GM19023 (cell line): ENCODE data around the gene MGMT.

ENCODE experiments used
- ATAC-seq: cut with Tn5 transposase; IDR thresholded peaks from one replicate; pipeline ENCODE4 v1.9.1; 2021; ENCODE audit warnings: mild to moderate bottlenecking, moderate library complexity; ENCODE audit not compliant: unreplicated experiment

Gene MGMT

GRCh38 chr10:129450391-129450790 lies 16.6 kb upstream of the MGMT start:
- ATAC-seq = no peak

DNA sequence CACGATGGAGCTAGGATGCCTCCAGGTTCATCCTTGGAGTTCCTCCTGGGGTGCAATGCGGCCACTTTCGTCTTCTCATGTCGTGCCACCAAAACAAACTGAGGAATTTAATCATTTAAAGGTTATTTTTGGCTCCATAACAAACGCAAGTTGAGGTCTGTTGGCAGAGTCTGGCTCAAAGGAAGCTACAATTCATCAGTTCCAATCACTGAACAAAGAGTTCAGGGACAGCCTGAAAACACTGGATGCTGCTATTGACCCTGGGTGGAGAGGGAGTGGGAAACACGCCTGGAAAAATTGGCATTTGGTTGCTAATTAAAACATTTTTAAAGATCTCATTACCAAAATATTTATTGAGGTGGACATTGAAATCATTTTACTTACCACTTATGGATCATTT lies 11.4 kb upstream of the MGMT start:
- ATAC-seq = no peak

DNA sequence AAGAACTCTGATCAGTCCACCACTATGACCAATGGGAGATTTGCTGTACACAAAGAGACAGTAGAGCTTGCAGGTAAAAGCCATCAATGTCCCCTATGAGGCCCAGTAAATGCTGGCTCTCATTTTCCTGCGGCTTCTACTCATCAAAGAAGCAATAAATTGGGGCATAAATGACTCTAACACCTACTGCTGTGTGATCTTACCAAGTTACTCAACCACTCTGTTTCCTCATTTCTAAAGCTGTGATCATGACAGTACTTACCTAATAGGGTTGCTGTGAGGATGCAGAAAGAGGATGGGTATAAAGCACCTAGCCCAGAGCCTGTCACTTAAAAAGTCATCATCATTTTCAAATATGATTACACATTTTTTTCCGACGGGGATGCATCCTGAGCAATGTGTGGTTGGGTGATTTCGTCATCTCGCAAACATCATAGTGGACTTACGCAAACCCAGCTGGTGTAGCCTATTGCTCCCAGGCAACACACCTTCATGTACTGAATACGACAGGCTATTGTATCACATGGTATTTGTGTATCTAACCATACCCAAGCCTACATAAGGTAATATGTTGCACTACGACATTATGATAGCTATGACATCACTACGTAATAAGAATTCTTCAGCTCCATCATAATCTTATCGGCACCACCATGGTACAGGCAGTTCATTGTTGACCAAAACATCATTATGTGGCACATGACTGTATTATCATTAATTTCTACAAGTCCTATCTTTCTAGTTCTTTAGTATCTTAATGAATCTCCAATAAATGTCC lies 7.1 kb upstream of the MGMT start:
- no peak for ATAC-seq

- no peak for ATAC-seq
Measured at GRCh38 chr10:129462257-129462795, 4.7 kb upstream of the MGMT start.

GRCh38 chr10:129464251-129464650 lies 2.8 kb upstream of the MGMT start:
- ATAC-seq = no peak

DNA sequence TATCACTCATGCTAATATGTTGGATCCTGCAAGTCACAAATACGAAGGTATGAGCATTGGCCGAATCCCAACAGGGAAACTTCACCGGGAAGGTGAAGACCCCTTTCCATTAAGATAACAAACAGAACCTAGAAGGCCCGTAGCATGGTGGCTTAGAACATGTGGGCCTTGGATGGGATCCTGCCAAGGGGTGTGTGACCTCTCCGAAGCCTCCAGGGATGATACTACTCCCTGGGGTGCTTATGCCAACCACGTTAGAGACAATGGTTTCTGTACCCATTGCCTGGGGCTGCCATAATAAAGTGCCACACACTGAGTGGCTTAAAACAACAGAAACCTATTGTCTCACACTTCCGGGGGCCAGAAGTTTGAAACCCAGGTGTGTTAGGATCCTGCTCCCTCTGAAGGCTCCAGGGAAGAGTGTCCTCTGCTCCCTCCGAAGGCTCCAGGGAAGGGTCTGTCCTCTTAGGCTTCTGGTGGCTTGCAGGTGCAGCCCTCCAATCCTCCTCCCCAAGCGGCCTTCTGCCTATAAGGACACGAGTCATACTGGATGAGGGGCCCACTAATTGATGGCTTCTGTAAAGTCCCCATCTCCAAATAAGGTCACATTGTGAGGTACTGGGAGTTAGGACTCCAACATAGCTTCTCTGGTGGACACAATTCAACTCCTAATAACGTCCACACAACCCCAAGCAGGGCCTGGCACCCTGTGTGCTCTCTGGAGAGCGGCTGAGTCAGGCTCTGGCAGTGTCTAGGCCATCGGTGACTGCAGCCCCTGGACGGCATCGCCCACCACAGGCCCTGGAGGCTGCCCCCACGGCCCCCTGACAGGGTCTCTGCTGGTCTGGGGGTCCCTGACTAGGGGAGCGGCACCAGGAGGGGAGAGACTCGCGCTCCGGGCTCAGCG lies 992 bp upstream of the MGMT start:
- no peak for ATAC-seq

GRCh38 chr10:129467359-129468064 lies 471 bp downstream of the MGMT start:
- peak; percentile 11 for ATAC-seq

DNA sequence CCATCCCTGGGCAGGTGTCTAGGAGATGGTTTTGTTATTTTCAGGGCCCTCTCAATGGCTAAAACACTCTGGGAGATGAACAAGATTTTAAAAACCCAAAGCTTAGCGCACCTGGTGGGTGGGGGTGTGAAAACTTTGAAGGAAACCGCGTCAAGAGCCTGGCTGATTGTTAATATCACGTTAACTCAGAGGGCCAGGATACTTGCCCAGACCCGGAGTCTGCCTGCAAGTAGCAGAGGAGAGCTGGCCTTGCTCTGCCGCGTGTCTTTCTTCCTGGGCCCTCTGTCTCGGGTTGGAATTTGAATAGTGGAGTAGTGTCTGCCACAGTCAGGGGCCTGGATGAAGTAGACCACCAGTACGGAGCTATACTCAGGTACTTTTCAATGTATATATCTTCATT lies 1.1 kb downstream of the MGMT start:
- ATAC-seq = no peak

GRCh38 chr10:129470103-129470851 lies 3.2 kb downstream of the MGMT start:
- ATAC-seq = no peak

- ATAC-seq = no peak
Measured at GRCh38 chr10:129471447-129472175, 4.6 kb downstream of the MGMT start.

- no peak for ATAC-seq
Measured at GRCh38 chr10:129472696-129473555, 5.9 kb downstream of the MGMT start.

DNA sequence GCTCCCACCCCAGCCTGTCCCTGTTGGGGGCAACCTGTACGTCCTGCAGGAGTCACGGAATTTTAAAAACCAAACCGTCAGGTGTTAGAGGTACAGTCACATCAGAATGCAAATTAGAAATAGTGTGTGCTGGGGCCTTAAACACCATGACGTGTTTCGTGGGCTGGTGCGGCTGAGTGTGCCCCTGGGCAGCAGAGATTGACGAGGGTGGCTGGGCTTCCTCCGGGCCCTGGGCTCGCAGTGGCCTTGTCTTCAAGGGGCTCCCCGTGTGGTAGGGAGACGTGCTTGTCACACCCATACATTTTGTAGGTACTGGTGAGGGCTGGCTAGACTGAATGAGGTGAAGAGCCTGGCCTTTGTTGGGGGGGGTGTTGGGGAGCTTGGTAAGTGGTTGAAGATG lies 7.6 kb downstream of the MGMT start:
- ATAC-seq = no peak

- no peak for ATAC-seq
Measured at GRCh38 chr10:129476431-129476830, 9.4 kb downstream of the MGMT start.

GRCh38 chr10:129477051-129477450 lies 10.0 kb downstream of the MGMT start:
- ATAC-seq = no peak

GRCh38 chr10:129481641-129482040 lies 14.6 kb downstream of the MGMT start:
- no peak for ATAC-seq

DNA sequence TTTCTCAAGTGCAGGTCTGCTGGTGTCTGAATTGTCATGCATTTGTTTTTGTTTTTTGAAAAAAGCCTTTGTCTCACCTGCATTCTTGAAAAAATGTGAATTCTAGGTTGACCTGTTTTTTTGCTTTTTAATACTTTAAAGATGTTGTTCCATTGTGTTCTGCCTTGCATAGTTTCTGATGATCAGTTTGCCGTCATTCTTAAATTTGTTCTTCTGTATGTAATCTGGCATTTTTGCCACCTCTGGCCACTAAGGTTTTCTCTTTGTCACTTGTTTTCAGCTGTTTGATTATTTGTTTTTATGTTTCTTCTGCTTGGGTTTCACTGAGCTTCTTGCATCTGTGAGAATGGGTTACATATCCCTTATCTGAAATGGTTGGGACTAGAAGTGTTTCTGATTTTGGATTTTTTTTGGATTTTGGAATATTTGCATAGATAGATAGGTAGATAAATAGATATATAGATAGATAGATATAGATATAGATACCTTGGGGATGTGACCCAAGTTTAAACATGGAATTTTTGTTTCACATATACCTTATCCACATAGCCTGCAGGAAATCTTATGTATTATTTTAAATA lies 16.5 kb downstream of the MGMT start:
- ATAC-seq = no peak

- no peak for ATAC-seq
Measured at GRCh38 chr10:129486805-129487204, 19.8 kb downstream of the MGMT start.

- no peak for ATAC-seq
Measured at GRCh38 chr10:129491123-129491734, 24.2 kb downstream of the MGMT start.
